HAP-1 (cell line): ENCODE data around the gene GAPT.

ENCODE experiments used
- DNase-seq, 2 experiments: peaks; one replicate each; pipeline ENCODE4 v3.0.0-alpha.2; 2016 to 2020; ENCODE audit warnings: low spot score in 2 of 2
- H3K27me3 ChIP-seq: fragments of 250-450 bp; sonication (Bioruptor Pico); 2 replicates; pipeline ENCODE4 v1.5.1; 2020; ENCODE audit warnings: low read depth, mild to moderate bottlenecking, moderate library complexity
- H3K36me3 ChIP-seq: fragments of 250-450 bp; sonication (Bioruptor Pico); replicated peaks from 2 replicates; pipeline ENCODE4 v1.5.1; 2020; ENCODE audit warnings: mild to moderate bottlenecking
- H3K4me1 ChIP-seq: fragments of 250-450 bp; sonication (Bioruptor Pico); 2 replicates; pipeline ENCODE4 v1.5.1; 2020; ENCODE audit warnings: mild to moderate bottlenecking
- H3K4me3 ChIP-seq: fragments of 250-450 bp; sonication (Bioruptor Pico); 2 replicates; pipeline ENCODE4 v1.5.1; 2020; ENCODE audit warnings: mild to moderate bottlenecking, moderate library complexity
- H3K9me3 ChIP-seq: fragments of 250-450 bp; sonication (Bioruptor Pico); 2 replicates; pipeline ENCODE4 v1.5.1; 2020; ENCODE audit warnings: mild to moderate bottlenecking, moderate library complexity
- in situ Hi-C: fragments of 300-500 bp; cut with MboI; formaldehyde crosslinking; loops from 3 replicates; pipeline ENCODE4 v1.14.3; 2020; ENCODE audit warnings: low sequenced_read_pairs, inconsistent platforms, mixed read lengths

Gene GAPT

DNA sequence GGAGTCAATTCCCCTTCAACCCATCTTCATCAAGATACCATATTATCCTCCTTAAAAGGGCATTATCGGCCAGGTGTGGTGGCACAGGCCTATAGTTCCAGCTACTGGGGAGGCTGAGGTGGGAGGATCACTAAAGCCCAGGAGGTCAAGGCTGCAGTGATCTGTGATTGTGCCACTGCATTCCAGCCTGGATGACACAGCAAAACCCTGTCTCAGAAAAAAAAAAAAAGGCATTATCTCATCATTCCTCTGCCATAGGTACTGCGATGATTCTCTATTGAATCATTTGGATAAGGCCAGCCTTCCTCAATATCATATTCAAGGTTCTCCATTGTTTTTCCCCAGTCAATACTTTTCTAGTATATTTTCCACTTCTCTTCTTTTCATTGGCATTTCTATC lies 52.5 kb downstream of the GAPT start:
- in situ Hi-C loops = no loop called here
- H3K27me3 ChIP-seq = no peaks in the 10 kb centered on the region
- no peak for DNase-seq
- H3K4me3 ChIP-seq = no peak overlapping the region
- no peaks in the 10 kb centered on the region for H3K4me1 ChIP-seq
- H3K36me3 ChIP-seq = no peaks in the 10 kb centered on the region
- H3K9me3 ChIP-seq = no peaks in the 10 kb centered on the region

- Histone ChIP-seq H3K4me1 (no peaks in the 10 kb centered on the region), H3K4me3 (no peak overlapping the region), H3K27me3 (no peaks in the 10 kb centered on the region), H3K9me3 (no peaks in the 10 kb centered on the region), H3K36me3 (no peaks in the 10 kb centered on the region)
- in situ Hi-C loops = no loop called here
- DNase-seq = no peak
Measured at GRCh38 chr5:58544195-58544594, 53.0 kb downstream of the GAPT start.

DNA sequence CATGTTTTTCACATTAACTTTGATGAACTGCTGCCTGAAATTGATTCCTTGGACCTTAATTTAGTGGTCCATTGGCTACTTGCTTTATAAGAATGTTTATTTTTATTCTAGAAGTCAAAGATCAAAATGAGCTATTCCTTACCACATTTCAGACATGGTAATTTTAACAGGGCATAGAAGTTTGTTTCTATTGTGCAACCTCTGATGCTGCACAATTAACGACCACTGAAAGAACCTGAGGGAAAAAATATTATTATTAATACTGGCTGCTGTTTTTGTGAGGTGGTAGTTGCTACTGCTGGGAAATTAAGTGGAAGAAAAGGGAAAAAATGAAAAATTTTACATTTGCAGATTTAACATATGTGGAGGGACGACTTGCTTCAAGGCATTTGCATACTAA lies 53.7 kb downstream of the GAPT start:
- H3K4me1 ChIP-seq = no peaks in the 10 kb centered on the region
- H3K27me3 ChIP-seq = no peaks in the 10 kb centered on the region
- DNase-seq = no peak
- in situ Hi-C loops = no loop called here
- H3K4me3 ChIP-seq = no peak overlapping the region
- no peaks in the 10 kb centered on the region for H3K9me3 ChIP-seq
- no peaks in the 10 kb centered on the region for H3K36me3 ChIP-seq

GRCh38 chr5:58545912-58546311 lies 54.7 kb downstream of the GAPT start:
- DNase-seq = no peak
- Histone ChIP-seq H3K4me3 (no peak overlapping the region), H3K27me3 (no peaks in the 10 kb centered on the region), H3K36me3 (no peaks in the 10 kb centered on the region), H3K4me1 (no peaks in the 10 kb centered on the region), H3K9me3 (no peaks in the 10 kb centered on the region)
- in situ Hi-C loops = no loop called here
